Right forelimb (tissue), 1 donor: ENCODE results near the gene CD93.

Experiments used
- DNase-seq: peaks from one replicate; pipeline ENCODE4 v3.0.0-alpha.2; 2018

Gene CD93

GRCh38 chr20:23099791-23100719, 13.9 kb upstream of the CD93 start:
- DNase-seq, result no peak

GRCh38 chr20:23097636-23098580, 11.8 kb upstream of the CD93 start:
- no peak for DNase-seq

- DNase-seq, result no peak
Observed at GRCh38 chr20:23096986-23097520, 10.9 kb upstream of the CD93 start.

- no peak for DNase-seq
Observed at GRCh38 chr20:23096097-23096496, 10.0 kb upstream of the CD93 start.

- DNase-seq, result no peak
Observed at GRCh38 chr20:23095499-23095898, 9.4 kb upstream of the CD93 start.

GRCh38 chr20:23094927-23095326, 8.8 kb upstream of the CD93 start:
- DNase-seq, result no peak

GRCh38 chr20:23094213-23094896, 8.2 kb upstream of the CD93 start:
- no peak for DNase-seq

GRCh38 chr20:23093613-23094012, 7.5 kb upstream of the CD93 start:
- DNase-seq, result no peak

- DNase-seq, result no peak
Observed at GRCh38 chr20:23092861-23093495, 6.9 kb upstream of the CD93 start.

- no peak for DNase-seq
Observed at GRCh38 chr20:23092384-23092756, 6.2 kb upstream of the CD93 start.

GRCh38 chr20:23091721-23092383, 5.7 kb upstream of the CD93 start:
- no peak for DNase-seq

GRCh38 chr20:23090878-23091277, 4.8 kb upstream of the CD93 start:
- no peak for DNase-seq

- DNase-seq, result no peak
Observed at GRCh38 chr20:23090147-23090546, 4.0 kb upstream of the CD93 start.

GRCh38 chr20:23088866-23089265, 2.7 kb upstream of the CD93 start:
- DNase-seq, result no peak

- DNase-seq, result no peak
Observed at GRCh38 chr20:23087587-23088251, 1.6 kb upstream of the CD93 start.

- no peak for DNase-seq
Observed at GRCh38 chr20:23086931-23087411, 847 bp upstream of the CD93 start.

GRCh38 chr20:23085436-23086055, 578 bp downstream of the CD93 start:
- no peak for DNase-seq

- DNase-seq, result no peak
Observed at GRCh38 chr20:23084845-23085365, 1.2 kb downstream of the CD93 start.

GRCh38 chr20:23084282-23084844, 1.8 kb downstream of the CD93 start:
- no peak for DNase-seq
